SK-N-SH (cell line): ENCODE results near the gene PALM. TPM values are rescaled to one million over a fixed set of nuclear protein-coding genes. Genes with fewer than 3 reads are reported as not detected.
"Not testable (repeated sequence)": the region's sequence is repeated elsewhere in the genome, so short reads cannot be mapped to it uniquely, and the experiment has no call there.

Experiments
- CTCF ChIA-PET: fragments of 300-600, 350-600 bp; formaldehyde crosslinking; extraction: SDS; loops from one replicate; lab custom pipeline; 2021; lab: Yijun Ruan, JAX
- POLR2A ChIA-PET: fragments of 350-600 bp; sonication (Branson Sonifier 250); formaldehyde crosslinking; extraction: SDS; loops from one replicate; lab custom pipeline; 2020; ENCODE audit warnings: antibody characterized with exemption, inconsistent platforms; lab: Yijun Ruan, JAX
- DNase-seq: peaks from one replicate; pipeline ENCODE4 v3.0.0; 2012
- H2AFZ ChIP-seq: fragments of 200-600 bp; sonication (generic); 2 replicates; pipeline ENCODE4 v1.8.1; 2016; ENCODE audit warnings: antibody characterized with exemption, mild to moderate bottlenecking, low read depth
- H3F3A ChIP-seq: fragments of 200-600 bp; sonication (generic); replicated peaks from 2 replicates; pipeline ENCODE3; 2016; ENCODE audit warnings: antibody characterized with exemption, mild to moderate bottlenecking; ENCODE audit not compliant: insufficient read depth
- H3K27ac ChIP-seq, 2 experiments: fragments of 200-500 bp in 1 of 2; fragments of 200-600 bp in 1 of 2; sonication (Bioruptor generic) in 1 of 2; sonication (generic), shearing (Covaris generic) in 1 of 2; 2 replicates each; pipeline versions ENCODE4 v1.5.1 to v1.6.1; 2014 to 2016; ENCODE audit warnings: low read depth in 2 of 2, inconsistent platforms in 1 of 2, low read length in 1 of 2, mild to moderate bottlenecking in 1 of 2, mixed read lengths in 1 of 2
- H3K27me3 ChIP-seq: fragments of 200-600 bp; sonication (generic), shearing (Covaris generic); 2 replicates; pipeline ENCODE4 v1.6.1; 2016; ENCODE audit warnings: mixed run types; ENCODE audit not compliant: insufficient read depth
- H3K36me3 ChIP-seq, 2 experiments: fragments of 200-500 bp in 1 of 2; fragments of 200-600 bp in 1 of 2; sonication (Bioruptor generic) in 1 of 2; sonication (generic) in 1 of 2; replicated peaks in 1 of 2; 2 replicates each; pipeline versions ENCODE3 to v1.5.1; 2014 to 2016; ENCODE audit warnings: low read length in 1 of 2, mild to moderate bottlenecking in 1 of 2; ENCODE audit not compliant: insufficient read depth in 2 of 2, control insufficient read depth in 1 of 2
- H3K4me1 ChIP-seq, 2 experiments: fragments of 200-500 bp in 1 of 2; fragments of 200-600 bp in 1 of 2; sonication (Bioruptor generic) in 1 of 2; sonication (generic), shearing (Covaris generic) in 1 of 2; 2 replicates each; pipeline versions ENCODE4 v1.5.1 to v1.6.1; 2014 to 2016; ENCODE audit warnings: low read depth in 1 of 2, low read length in 1 of 2, mixed run types in 1 of 2; ENCODE audit not compliant: insufficient read depth in 2 of 2, control insufficient read depth in 1 of 2
- H3K4me2 ChIP-seq: fragments of 200-600 bp; sonication (generic), shearing (Covaris generic); 2 replicates; pipeline ENCODE4 v1.6.1; 2017; ENCODE audit warnings: mixed run types
- H3K4me3 ChIP-seq, 2 experiments: fragments of 200-500 bp in 1 of 2; fragments of 200-600 bp in 1 of 2; sonication (Bioruptor generic) in 1 of 2; sonication (generic), shearing (Covaris generic) in 1 of 2; 2 replicates each; pipeline versions ENCODE4 v1.5.1 to v1.8.1; 2014 to 2016; ENCODE audit warnings: low read depth in 2 of 2, inconsistent platforms in 1 of 2, low read length in 1 of 2, mild to moderate bottlenecking in 1 of 2, mixed read lengths in 1 of 2, moderate library complexity in 1 of 2
- H3K79me2 ChIP-seq: fragments of 200-600 bp; sonication (generic); 2 replicates; pipeline ENCODE4 v1.8.1; 2017; ENCODE audit warnings: mild to moderate bottlenecking; ENCODE audit not compliant: insufficient read depth
- H3K9ac ChIP-seq: fragments of 200-600 bp; sonication (generic); 2 replicates; pipeline ENCODE4 v1.6.1; 2017; ENCODE audit warnings: mixed run types
- H3K9me2 ChIP-seq: fragments of 200-600 bp; sonication (generic); 2 replicates; pipeline ENCODE4 v1.6.1; 2017; ENCODE audit warnings: mixed run types
- H3K9me3 ChIP-seq: fragments of 200-600 bp; sonication (generic); 2 replicates; pipeline ENCODE4 v1.6.1; 2017; ENCODE audit warnings: mixed run types, mild to moderate bottlenecking, moderate library complexity
- H4K20me1 ChIP-seq: fragments of 200-600 bp; sonication (generic); 2 replicates; pipeline ENCODE4 v1.6.1; 2017; ENCODE audit warnings: mild to moderate bottlenecking, mixed run types; ENCODE audit not compliant: insufficient read depth
- IRF3 ChIP-seq: fragments of 150-350 bp; IDR thresholded peaks from 2 replicates; pipeline ENCODE4 v1.6.1; 2016; ENCODE audit warnings: mild to moderate bottlenecking, low read depth, low read length
- WGBS: methylation state at CpG from one replicate; pipeline ENCODE4 v1.1.6; 2017; ENCODE audit warnings: low lambda C conversion rate; 5-methylcytosine and 5-hydroxymethylcytosine counted together
- polyA plus RNA-seq, 3 experiments: library from polyadenylated mRNA; depleted of rRNA; stranded (reverse); fragments of >200 nt; gene quantifications; 2 replicates each; pipeline ENCODE4 v1.2.3, GENCODE V29; 2012

Gene PALM
- polyA plus RNA-seq, 1 of the 3 experiments (the other 2 are of a cell fraction) = 15.6 TPM

- 77% methylated on average over 12 of the region's 38 CpGs for WGBS
- H3K9me3 ChIP-seq, H3K9ac ChIP-seq, H3F3A ChIP-seq, H3K36me3 ChIP-seq, H3K4me2 ChIP-seq, H3K27me3 ChIP-seq, H3K9me2 ChIP-seq, H4K20me1 ChIP-seq, H3K27ac ChIP-seq, DNase-seq, POLR2A ChIA-PET, H2AFZ ChIP-seq, H3K4me3 ChIP-seq: not testable (repeated sequence)
- CTCF ChIA-PET = interaction anchor here (1.1 to 1.7 kb wide), 3 partner anchors 8 to 67 kb away, joined by 3 to 8 read pairs (median 3); no protein-coding TSS in a partner anchor
- peaks cover 12% of the 10 kb centered on the region for H3K79me2 ChIP-seq
- H3K4me1 ChIP-seq = peaks cover 0 to 10% of the 10 kb centered on the region in 2 experiments; a peak in 1 of 4 replicates
Measured at GRCh38 chr19:666985-667573, 41.7 kb upstream of the PALM start.

- H3K27me3 ChIP-seq, H3K9ac ChIP-seq, POLR2A ChIA-PET, H3F3A ChIP-seq, H2AFZ ChIP-seq, H4K20me1 ChIP-seq, H3K4me2 ChIP-seq, H3K27ac ChIP-seq, H3K4me3 ChIP-seq, H3K36me3 ChIP-seq, DNase-seq, H3K4me1 ChIP-seq, H3K9me2 ChIP-seq, H3K9me3 ChIP-seq, H3K79me2 ChIP-seq: not testable (repeated sequence)
- 31% methylated on average over 12 of the region's 12 CpGs for WGBS
- CTCF ChIA-PET = interaction anchor here (0.8 to 1.3 kb wide), 3 partner anchors 65 to 189 kb away, joined by 3 to 9 read pairs (median 4); no protein-coding TSS in a partner anchor
Measured at GRCh38 chr19:668675-669434, 39.9 kb upstream of the PALM start.

- no peak overlapping the region for H2AFZ ChIP-seq
- ChIA-PET CTCF (interaction anchor here (1.6 kb wide), 1 partner anchor 63 kb away, joined by 15 read pairs; no protein-coding TSS in a partner anchor), POLR2A (no interaction called here)
- no peaks in the 10 kb centered on the region for H3K27me3 ChIP-seq
- 50% methylated on average over 1 of the region's 9 CpGs for WGBS
- no peak overlapping the region for H3K9ac ChIP-seq
- no peaks in the 10 kb centered on the region for H4K20me1 ChIP-seq
- no peak overlapping the region for H3K4me3 ChIP-seq
- H3K4me1 ChIP-seq = peaks cover 0 to 6% of the 10 kb centered on the region in 2 experiments; a peak in 1 of 4 replicates
- peaks cover 9% of the 10 kb centered on the region for H3F3A ChIP-seq
- DNase-seq = no peak
- H3K9me2 ChIP-seq = no peaks in the 10 kb centered on the region
- no peak for TF ChIP-seq IRF3
- H3K79me2 ChIP-seq = no peaks in the 10 kb centered on the region
- H3K36me3 ChIP-seq = no peaks in the 10 kb centered on the region
- H3K27ac ChIP-seq = no peak overlapping the region
- H3K9me3 ChIP-seq = no peaks in the 10 kb centered on the region
- no peak overlapping the region for H3K4me2 ChIP-seq
Measured at GRCh38 chr19:670609-671075, 38.1 kb upstream of the PALM start.
